Stimulated activated CD4-positive, alpha-beta T cell treated with anti-CD3 and anti-CD28 coated beads, Interleukin-1b, Interleukin-23, amount 100 ng/mL, for 1 hour (primary cell): ENCODE results near the gene SLC25A46.
"Not testable (repeated sequence)": the region's sequence is repeated elsewhere in the genome, so short reads cannot be mapped to it uniquely, and the experiment has no call there.

Source experiments
- DNase-seq, 2 donors: peaks; one replicate each; pipeline ENCODE4 v3.0.0-alpha.2; 2020; ENCODE audit warnings: low read depth in 2 of 2

Gene SLC25A46

GRCh38 chr5:110757118-110757729 lies 18.4 kb downstream of the SLC25A46 start:
- no peak for DNase-seq

GRCh38 chr5:110760158-110760557 lies 21.4 kb downstream of the SLC25A46 start:
- no peak for DNase-seq

GRCh38 chr5:110768138-110768860 lies 29.5 kb downstream of the SLC25A46 start:
- DNase-seq = no peak

GRCh38 chr5:110769000-110769681 lies 30.3 kb downstream of the SLC25A46 start:
- no peak for DNase-seq

- no peak for DNase-seq
Measured at GRCh38 chr5:110770286-110770685, 31.5 kb downstream of the SLC25A46 start.

- DNase-seq = no peak
Measured at GRCh38 chr5:110784901-110785300, 46.1 kb downstream of the SLC25A46 start.

GRCh38 chr5:110785356-110785755 lies 46.5 kb downstream of the SLC25A46 start:
- DNase-seq = no peak

GRCh38 chr5:110788006-110788405 lies 49.2 kb downstream of the SLC25A46 start:
- not testable (repeated sequence) for DNase-seq

GRCh38 chr5:110790673-110791072 lies 51.9 kb downstream of the SLC25A46 start:
- no peak for DNase-seq

GRCh38 chr5:110802998-110803397 lies 64.2 kb downstream of the SLC25A46 start:
- no peak for DNase-seq

GRCh38 chr5:110803467-110804326 lies 64.9 kb downstream of the SLC25A46 start:
- DNase-seq = no peak

GRCh38 chr5:110807169-110807568 lies 68.4 kb downstream of the SLC25A46 start:
- no peak for DNase-seq

GRCh38 chr5:110809006-110809405 lies 70.2 kb downstream of the SLC25A46 start:
- no peak for DNase-seq
